Mesangial cell (primary cell): ENCODE results near the gene CYP2C9. TPM values are rescaled to one million over a fixed set of nuclear protein-coding genes. Genes with fewer than 3 reads are reported as not detected.

Experiments
- total RNA-seq: library from RNA; depleted of rRNA; stranded (reverse); fragments of >200 nt; gene quantifications from 2 replicates; pipeline ENCODE4 v1.2.3, GENCODE V29; 2015

The CYP2C9 gene
- total RNA-seq: not detected in 2 replicates

DNA sequence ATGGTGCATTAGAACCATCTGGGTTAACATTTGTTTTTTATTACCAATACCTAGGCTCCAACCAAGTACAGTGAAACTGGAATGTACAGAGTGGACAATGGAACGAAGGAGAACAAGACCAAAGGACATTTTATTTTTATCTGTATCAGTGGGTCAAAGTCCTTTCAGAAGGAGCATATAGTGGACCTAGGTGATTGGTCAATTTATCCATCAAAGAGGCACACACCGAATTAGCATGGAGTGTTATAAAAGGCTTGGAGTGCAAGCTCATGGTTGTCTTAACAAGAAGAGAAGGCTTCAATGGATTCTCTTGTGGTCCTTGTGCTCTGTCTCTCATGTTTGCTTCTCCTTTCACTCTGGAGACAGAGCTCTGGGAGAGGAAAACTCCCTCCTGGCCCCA, at the start of gene CYP2C9:
Gene CYP2C9, plus strand, starts transcription at position 276 of the 400 bp plus-strand sequence. Its CDS starts 25 bp downstream, at position 301.

Other genes with a start within 250 kb of the CYP2C9 start
- not detected in 2 replicates for gene CYP2C19, start 176.0 kb upstream of the CYP2C9 start, total RNA-seq
- not detected in 2 replicates for gene CYP2C8, start 130.8 kb downstream of the CYP2C9 start, total RNA-seq